ENCODE measurements around the gene PAX7. TPM values are rescaled to one million over a fixed set of nuclear protein-coding genes. Genes with fewer than 3 reads are reported as not detected.

Gene PAX7
- total RNA-seq, 1 donor from 2014 or later = not detected

DNA sequence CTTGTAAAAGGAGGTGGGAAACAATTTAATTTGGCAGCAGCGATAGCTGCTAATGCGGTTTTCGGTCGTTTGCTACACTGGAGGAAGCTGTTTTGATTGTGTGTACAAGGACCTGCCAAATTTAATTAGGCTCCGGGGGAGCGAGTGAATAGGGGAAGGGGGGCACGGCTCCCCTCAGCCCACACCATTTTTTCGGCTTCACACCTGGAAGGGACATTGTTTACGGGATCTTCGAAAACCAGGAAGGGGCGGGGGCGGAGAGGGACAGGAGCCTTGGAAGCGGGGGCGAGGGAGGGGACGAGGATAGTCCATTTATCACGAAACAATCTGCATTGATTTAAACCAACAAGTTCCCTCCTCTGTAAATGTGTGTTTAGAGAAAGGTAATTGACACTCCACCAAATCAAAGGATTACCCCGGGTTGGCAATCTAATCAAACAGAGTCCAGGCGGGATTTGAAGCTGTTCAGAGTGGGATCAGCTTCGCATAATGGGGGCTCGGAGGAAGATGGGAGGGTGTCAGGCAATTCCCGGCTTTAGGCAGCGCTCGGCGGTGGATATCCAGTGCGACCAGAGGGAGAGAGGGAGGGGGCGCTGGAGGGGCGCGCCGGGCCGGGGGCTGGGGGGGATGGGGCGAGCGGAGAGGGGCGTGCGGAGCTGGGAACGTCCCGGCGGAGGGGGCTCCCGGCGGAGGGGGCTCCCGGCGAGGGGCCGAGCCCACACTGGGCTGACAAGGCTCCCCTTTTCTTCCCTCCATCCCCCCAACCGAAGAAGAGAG lies 9.8 kb downstream of the PAX7 start:
- DNase-seq (ENCODE audit: low read depth in 2 of 2) = no peak

- no peak for DNase-seq (ENCODE audit: low read depth in 2 of 2)
Observed at GRCh38 chr1:18641005-18641941, 10.6 kb downstream of the PAX7 start.

DNA sequence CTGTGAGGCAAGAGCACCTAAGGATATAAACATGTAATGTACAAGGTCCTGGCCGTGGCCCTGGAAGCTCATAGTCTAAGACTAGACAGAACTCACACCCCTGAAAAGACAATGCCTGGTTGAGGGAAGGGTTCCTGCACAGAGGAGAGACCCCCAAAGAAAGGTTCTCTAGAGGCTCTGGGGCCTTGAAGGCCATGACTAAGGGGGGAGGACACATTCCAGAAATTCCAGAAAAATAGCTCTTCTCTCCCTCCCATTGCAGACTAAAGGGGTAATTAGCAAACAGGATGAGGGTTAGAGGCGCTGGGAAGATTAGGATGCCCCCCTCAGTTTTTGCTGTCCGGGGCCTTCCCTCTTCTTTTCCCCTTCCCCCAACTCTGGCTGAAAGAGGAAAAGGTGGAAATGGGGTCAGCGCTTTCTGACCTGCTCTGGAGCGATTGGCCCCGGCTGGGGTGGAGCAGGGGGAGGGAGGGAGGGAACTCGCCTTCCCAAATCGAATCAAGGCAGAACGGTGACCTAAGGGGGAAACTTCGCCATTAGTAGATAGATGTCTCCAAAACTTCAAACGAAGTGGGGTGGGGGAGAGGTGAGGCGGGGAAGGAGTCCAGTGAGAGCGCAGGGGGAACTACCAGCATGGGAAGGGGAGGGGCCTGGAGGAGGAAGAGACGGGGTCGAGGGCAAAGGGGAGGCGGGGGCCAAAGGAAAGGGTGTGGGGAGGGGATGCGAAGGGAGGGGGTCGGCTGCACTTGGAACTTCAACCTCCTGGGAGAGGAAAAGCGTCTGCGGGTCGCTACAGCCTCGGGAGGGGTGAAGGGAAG lies 11.8 kb downstream of the PAX7 start:
- DNase-seq (ENCODE audit: low read depth in 2 of 2) = no peak

DNA sequence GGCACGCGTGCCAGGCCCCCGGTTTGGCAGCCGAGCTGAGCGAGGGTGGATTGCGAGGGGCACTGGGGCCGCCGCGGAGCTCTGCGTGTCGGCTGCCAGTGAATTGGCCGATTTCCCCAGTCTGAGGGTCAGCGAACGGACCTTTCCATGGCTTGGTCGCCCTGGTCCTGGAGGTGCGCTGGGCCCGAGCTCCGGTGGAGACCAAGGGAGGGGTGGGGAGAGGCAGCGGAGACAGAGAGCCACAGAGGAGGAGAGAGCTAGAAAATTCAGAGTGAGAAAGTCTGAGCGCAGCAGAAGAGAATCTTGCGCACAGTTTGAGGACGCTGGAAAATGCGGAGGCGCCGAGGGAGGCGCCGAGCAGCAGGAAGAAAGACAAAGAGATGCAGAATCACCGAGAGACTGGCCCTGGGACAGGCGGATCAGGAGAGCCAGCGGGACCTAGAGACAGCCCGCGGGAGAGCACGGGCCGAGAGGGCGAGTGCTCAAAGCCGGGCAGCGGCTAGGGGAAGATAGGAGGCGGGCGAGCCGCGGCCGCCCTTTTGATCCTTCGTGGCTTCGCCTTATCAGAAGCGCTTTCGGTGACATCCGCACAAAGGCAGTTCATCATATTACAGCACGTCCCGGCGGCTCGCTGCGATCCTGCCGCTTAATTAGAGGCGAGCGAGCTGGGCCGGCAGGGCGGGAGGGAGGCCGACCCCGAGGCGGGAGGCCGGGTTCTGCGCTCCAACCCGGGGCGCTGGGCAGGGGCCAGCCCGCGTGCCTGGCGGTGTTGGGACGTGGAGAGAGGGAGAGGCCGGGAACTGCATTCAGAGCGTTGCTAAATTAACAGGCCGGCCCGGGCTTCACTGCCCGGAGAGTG lies 12.7 kb downstream of the PAX7 start:
- no peak for DNase-seq (ENCODE audit: low read depth in 2 of 2)

DNA sequence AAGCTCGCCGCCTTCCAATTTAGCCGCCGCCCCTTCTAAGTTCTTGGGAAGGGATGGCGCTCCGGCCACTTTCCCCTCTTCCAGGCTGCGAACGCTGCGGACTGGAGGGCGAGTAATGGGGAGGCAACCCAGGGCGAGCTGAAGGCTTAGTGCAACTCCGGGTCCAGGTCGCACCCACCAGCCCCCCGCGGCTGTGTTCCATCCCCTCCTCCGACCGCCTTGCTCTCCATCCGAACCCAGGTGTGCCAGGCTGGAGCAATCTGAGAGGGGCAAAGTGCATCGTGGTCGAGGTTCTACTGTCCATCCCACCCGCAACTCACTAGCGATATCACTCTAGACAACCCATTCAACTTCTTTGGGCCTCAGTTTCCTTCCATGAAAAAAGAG lies 13.4 kb downstream of the PAX7 start:
- DNase-seq (ENCODE audit: low read depth in 2 of 2) = no peak

DNA sequence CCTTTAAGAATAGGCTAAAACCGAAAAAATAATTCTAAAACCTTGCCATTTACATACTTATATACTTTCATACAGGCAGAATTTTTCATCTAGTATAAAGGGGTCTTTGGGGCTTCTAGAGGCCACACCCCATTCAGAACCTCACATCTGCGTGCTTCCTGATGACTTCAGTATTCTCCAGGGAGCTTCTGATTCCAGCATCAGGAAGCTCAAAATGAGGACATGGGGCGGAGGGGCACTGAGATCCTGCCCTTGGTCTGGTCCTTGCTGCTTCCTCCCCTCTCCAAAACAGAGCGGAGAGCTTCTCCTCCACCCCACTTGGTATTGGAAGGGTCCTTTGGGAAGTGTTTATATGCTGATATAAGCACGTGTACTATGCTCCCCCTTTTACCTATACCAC lies 13.8 kb downstream of the PAX7 start:
- DNase-seq (ENCODE audit: low read depth in 2 of 2) = no peak

DNA sequence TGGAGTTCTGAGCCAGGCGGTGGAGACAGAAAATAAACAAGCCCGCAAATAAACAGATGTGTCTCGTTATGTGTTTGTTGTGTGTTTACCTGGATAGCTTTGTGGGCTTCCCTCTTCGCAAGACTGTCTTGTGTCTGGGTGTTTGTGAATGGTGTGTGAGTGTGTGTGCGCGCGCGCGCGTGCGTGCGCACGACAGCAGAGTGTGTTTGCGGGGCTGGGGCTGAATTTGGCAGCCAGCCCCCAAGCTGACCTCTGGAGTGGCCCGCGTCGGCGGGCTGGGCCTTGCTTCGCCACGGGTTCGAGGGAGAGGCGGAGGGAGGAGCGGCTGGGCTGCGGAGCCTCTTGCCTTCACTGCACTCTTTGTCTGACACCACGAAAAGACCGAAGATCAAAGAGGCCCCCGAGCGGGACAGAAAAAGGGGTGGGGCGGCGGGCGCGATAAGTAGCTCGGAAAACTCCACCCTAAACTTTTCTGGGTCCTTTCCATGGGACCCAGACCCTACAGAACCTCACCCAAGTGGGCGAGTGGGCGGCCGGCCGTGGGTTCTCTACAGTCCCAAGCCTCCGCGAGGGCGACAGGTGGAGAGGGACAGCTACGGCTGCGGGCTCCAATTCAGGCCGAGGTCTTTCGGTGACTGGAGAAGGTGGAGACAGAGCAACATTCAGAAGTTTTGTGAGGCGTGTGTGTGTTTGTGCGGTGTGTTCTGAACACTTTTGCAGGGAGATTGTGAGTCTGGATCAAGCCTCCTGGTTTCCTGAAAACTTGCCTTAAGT lies 14.5 kb downstream of the PAX7 start:
- no peak for DNase-seq (ENCODE audit: low read depth in 2 of 2)

DNA sequence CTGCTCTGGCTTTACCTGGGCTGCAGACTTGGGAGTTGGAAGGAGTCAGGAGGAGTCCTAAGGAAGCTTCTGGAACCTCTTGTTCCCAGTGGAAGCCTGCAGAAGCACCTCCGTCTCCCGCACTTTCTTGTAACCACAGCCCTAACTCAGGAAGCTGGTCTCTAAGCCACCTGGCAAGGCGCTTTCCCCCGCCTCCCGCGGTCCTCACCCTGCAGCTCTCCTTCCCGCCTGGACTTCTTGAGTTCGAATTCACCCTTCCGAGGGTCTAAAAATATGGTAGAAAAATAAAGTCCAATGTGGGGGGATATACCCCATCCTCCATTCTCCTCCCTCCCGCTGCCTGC lies 15.1 kb downstream of the PAX7 start:
- no peak for DNase-seq (ENCODE audit: low read depth in 2 of 2)

GRCh38 chr1:18646091-18646785 lies 15.6 kb downstream of the PAX7 start:
- DNase-seq (ENCODE audit: low read depth in 2 of 2) = no peak

DNA sequence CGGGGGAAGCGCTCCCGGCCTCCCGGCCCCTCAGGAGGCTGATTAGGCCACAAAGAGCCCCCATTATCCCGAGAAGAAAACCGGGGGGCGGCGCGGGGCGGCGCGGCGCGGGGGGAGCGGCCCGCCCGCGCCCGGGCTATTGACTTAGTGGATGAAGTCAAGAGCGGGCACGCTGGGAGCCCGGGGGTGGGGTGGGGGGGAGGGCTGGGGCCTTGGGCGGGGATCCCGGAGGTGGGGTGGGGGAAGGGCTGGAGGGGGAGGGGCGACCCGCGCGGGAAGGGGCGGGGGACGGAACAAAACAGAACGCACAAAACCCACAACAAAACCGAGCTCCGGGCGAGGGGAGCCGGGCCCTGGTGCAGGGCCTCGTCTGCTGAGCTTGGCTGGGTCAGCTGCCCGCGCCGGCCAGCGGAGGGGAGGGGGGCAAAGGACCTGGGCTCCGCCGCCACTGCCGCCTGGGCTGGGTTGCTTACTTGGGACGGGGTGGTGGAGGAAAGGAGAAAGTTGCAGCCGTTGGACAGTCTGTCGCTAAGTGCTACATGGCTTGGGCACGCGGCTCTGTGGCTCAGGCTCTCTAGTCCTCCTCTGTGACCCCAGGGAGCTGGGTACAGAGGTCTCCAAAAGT lies 16.3 kb downstream of the PAX7 start:
- no peak for DNase-seq (ENCODE audit: low read depth in 2 of 2)

- no peak for DNase-seq (ENCODE audit: low read depth in 2 of 2)
Observed at GRCh38 chr1:18647681-18648214, 17.1 kb downstream of the PAX7 start.

GRCh38 chr1:18649693-18650370 lies 19.2 kb downstream of the PAX7 start:
- DNase-seq (ENCODE audit: low read depth in 2 of 2) = no peak

- DNase-seq (ENCODE audit: low read depth in 2 of 2) = no peak
Observed at GRCh38 chr1:18651713-18652112, 21.1 kb downstream of the PAX7 start.

DNA sequence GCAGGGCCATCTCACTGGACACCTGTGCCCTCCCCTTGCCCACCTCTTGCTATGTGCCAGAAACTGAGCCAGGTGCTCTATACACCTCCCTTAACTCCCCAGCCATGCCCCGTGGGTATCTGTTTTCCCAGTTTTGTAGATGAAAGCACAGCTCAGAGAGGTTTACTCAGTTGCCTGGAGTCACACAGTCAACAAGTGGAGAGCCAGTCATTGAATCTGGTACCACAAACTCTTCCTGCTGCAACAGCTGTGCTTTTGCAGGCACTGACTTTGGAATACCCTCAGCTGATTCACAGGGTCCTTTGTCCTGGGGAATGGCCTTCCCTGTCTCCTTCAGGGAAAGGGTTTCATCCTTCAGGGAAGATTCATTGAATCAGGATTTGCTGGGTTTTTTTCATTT lies 22.1 kb downstream of the PAX7 start:
- DNase-seq (ENCODE audit: low read depth in 2 of 2) = no peak

DNA sequence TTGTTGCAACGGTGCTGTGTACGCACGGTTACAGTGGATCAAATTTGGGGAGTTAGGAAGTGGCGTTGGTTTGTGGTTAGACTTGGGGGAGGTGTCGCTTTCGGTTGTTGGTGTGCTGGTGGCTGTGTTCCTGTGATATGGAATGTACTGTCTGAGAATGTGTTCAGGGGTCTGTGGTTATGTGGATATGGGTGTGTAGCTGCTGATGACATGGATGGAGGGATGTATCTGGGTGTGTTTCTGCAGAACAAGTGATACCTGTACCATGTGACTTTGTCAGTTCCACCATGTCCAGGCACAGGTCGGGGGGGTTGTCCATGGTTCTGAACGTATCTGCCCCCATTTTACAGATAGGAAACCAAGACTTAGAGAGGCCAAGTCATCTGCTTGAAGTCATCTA lies 22.7 kb downstream of the PAX7 start:
- DNase-seq (ENCODE audit: low read depth in 2 of 2) = no peak

GRCh38 chr1:18653916-18654315 lies 23.3 kb downstream of the PAX7 start:
- no peak for DNase-seq (ENCODE audit: low read depth in 2 of 2)

GRCh38 chr1:18654599-18654998 lies 24.0 kb downstream of the PAX7 start:
- no peak for DNase-seq (ENCODE audit: low read depth in 2 of 2)

- no peak for DNase-seq (ENCODE audit: low read depth in 2 of 2)
Observed at GRCh38 chr1:18657506-18658201, 27.0 kb downstream of the PAX7 start.

Measured in dermis microvascular lymphatic vessel endothelial cell (primary cell).